Activated CD8-positive, alpha-beta memory T cell treated with anti-CD3 and anti-CD28 coated beads for 24 hours (primary cell): ENCODE results near the gene FHL2.
"Not testable (repeated sequence)": the region's sequence is repeated elsewhere in the genome, so short reads cannot be mapped to it uniquely, and the experiment has no call there.

Experiments used
- DNase-seq: peaks from one replicate; pipeline ENCODE4 v3.0.0-alpha.2; 2020

Gene FHL2, protein sequence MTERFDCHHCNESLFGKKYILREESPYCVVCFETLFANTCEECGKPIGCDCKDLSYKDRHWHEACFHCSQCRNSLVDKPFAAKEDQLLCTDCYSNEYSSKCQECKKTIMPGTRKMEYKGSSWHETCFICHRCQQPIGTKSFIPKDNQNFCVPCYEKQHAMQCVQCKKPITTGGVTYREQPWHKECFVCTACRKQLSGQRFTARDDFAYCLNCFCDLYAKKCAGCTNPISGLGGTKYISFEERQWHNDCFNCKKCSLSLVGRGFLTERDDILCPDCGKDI

DNA sequence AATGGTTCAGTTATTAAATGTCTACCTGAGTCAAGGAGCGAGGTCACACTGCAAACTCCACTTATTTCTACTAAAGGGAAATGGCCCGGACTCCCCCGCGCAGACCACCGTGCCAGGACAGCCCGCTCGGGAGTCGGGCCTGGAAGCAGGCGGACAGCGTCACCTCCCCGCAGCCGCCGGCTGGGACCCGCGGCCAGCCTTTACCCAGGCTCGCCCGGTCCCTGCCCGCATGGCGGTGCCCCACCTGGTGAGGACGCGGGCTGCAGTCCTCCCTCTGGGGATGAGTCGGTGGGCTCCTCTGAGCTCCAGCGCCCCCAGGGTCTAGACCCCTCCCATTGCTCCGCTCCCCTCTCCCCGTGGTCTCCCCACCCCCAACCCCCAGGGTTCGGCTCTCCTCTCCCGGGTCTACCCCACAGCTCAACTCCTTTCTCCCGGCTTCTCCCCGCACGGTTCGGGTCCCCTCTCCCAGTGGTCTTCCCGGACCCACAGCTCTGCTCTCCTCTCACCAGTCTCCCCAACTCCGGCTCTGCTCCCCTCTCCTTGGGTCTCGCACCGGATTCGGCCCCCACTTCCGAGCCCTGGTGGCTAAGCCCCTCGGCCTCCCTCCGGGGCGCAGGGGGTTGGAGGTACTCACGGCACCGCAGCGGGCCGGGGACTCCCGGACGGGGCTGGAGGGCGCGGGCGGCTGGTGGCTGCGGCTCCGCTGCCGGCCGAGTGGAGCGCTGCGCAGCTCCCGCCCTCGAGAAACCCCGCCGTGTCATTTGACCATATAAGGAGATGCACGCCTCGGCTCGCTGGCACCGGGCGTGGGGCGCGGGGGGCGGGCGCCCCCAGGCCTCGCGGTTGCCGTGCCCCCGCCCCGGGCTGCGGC lies at the start of gene FHL2:
Gene FHL2 (minus strand): TSS at position 716 of the 871 bp plus-strand sequence. CDS start 12,535 bp downstream, outside the sequence.
- DNase-seq = peak; percentile 88

DNA sequence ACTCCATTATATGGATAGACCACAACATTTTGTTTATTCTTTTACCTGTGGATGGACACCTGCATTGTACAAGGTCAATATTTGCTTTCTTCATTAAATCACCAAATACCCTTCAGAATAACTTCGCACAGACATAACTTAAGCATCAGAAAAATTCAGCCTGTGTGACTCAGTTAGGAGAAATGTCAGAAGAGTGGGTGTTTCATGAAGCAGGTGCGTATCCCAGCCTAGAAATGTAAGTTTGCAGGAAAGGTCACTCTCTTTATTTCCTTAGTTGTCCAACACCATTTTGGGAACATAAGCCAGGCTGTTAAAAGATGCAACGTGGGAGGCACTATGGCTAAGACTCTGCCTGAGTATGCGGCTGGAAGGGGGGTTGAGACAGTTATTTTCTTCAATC lies 48.6 kb upstream of the FHL2 start:
- DNase-seq = no peak

DNA sequence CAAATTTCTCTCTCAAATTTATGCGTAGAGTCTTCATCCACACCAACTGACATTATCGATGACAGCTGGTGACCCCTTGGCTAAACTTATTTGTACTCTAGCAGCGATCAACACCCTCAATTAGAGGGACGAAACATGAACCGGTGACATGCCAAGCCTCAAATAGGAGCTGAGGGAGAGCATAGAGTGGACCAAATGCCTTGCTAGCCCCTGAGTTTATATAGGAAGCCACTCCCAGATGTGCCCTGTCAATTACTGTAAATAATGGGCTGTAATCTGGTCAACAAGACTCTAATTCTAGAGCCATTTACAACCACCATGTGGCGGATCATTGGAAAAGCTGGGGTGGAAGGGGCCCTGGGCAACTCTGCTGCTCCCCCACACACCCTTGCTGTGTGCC lies 47.6 kb upstream of the FHL2 start:
- DNase-seq = no peak

DNA sequence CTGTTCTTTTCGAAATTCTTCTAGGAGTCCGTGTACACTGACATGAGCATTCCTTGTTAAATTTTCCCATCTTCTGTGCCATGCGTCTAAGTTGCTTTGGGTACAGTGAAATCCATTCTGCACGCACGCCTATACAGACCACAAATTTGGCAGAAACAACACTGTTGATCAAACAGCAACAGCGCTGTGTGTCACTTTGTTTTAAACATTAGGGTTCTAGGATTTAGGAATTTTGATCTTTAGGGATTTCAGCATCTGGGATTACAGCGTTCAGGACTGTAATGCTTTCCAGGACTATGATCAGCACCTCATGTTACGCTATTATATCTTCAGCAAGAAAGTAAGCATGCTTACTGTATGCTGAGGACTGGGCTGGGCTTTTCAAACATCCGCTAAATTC lies 47.1 kb upstream of the FHL2 start:
- DNase-seq = no peak

DNA sequence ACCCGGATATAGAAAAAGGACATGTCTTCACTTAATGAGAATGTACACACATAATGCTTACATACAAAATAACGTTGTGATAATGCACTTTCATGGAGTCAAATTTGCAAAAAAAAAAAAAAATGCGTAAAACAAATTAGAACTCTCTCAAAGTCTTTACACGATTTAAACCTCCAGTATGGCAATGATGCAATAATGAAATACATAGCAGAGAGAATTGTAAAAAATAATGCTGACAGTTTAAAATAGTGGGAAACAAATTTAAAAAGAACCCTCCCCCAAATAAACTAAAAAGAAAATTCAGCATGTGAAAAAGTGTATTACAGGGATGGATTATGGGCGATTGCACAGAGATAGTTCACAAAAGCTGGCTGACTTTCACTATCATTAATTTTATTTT lies 46.6 kb upstream of the FHL2 start:
- no peak for DNase-seq

DNA sequence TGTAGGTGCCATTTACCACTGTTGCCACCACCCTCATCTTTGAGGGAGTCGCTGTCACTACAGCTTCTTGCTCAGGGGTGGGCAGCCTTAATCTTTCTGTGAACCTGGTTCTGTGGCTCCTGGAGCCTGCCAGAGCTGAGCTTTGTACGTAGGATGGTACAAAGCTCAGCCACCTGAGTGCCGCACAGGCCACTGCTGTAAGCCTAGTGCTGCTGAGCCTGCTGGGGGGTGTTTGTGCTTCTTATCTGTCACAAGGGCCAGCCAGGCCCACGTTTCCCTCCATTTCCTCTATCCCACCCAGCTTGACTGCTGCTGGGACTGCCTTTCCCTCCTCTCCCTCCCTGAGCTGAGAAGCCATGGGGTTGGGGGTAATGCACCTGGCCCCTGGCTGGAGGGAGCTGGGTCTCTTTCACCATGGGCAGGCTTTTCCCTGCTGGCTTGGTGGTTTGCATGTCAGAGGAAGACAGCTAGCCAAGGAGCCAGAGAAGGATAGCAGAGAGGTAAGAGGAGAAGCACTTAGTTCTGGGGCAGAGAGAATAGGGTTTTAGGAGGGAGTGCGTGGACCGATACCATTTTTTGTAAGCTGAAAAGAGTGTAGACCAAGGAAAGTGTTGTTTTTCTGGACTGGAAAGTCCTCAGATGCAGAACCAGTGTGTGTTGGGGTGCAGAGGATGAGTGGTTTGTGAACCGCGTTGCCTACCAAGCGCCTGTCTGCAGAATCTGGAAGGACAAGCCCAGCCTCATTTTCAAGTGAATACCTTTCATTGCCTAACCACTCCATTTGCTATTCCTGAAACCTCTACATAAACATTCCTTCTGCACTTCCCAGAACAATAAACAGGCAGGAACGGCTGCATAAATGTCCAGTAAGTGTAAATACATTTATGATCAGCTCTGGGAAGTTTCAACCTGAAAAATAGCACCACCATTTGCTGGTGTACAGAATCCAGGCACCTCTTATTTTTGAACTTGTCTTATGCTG lies 45.1 kb upstream of the FHL2 start:
- DNase-seq = no peak

DNA sequence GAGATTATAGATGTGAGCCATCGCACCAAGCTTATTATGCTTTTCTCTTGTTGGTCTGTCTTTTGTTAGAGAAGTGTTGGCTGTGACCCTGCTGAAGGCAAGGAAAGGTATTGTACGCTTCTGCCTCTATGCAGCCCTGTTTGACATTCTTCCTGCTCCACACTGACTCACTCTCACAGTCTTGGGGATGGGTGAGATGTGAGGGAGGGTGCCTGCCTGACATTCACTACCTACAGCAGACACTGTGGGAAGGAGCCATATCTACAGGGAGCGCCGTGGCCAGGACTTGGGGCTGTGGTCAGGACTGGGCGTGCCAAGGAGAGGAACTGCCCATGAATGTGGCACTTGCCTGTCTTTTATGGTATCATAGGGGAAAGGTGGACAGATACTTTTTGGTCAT lies 43.9 kb upstream of the FHL2 start:
- no peak for DNase-seq

DNA sequence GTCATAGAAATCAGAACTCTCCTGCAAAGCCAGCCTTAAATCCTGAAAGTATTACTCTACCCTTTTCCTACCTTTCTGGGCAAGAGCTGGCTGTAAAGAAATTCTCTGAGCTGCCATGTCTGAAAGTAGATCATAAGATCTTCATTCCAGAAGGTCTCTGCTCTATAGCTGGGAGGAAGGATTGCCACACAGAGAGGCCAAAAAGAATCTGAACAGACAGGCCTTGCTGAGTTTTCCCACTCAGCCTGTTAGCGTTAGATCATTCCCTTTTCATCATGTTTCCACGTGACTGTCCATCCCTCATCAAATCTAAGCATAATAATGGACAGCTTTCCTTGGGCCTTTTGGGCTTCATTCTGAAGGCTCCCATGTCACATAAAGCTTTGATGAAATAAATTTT lies 43.2 kb upstream of the FHL2 start:
- no peak for DNase-seq

DNA sequence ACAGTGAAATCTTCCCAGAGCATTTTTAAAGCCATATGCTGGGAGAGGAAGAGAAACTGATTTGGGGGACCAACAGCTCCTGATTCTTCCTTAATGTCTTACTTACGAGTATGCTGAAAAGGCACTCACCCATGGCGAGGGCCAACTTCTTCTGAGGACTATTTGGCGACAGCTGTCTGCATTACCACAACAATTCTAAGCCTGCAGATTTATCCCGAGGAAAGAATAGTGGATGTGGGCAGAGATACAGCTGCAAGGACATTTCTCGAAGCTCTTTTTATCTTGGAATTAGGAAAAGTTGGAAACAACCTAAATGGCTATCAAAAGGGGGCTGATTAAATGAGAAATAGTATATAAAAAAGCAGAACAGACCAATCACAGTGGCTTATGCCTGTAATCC lies 40.3 kb upstream of the FHL2 start:
- no peak for DNase-seq

DNA sequence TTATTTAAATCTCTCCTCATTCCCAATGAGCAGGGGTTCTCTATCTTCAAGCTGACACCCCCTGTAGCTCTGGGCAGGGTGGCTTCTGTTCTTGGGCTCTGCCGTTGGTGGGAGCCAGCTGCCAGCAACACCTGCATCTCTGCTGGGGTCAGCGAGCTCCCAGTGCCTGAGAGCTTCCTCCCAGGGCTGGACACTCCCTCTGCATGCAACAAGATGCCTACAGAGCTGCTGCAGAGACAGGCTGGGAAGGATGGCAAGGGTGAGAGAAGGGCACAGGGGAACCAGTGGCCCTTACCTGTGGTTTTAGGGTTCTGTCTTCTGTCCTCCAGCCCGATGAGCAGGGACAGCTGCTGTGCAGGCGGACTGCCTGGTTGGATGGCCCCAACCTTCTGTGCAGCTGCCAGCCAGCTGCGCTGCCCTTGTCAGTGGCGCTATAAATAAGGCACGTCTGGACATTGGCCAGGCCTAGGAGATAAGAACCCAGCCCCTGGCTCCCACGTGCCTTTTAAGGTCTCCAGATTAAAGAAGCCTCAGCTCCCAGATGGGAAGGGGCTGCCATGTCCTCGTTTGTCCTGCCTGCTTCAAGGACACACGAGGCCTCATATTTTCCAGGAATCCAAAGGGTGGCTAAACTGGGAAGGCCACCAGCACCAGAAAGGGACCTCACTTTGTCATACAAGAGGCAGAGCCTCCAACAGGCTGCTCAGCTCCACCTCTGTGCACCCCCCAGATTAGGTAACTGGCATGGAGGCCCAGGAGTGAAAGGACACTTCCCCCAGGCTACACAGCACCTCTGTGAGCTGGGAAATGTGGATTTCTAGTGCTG lies 39.5 kb upstream of the FHL2 start:
- DNase-seq = no peak

DNA sequence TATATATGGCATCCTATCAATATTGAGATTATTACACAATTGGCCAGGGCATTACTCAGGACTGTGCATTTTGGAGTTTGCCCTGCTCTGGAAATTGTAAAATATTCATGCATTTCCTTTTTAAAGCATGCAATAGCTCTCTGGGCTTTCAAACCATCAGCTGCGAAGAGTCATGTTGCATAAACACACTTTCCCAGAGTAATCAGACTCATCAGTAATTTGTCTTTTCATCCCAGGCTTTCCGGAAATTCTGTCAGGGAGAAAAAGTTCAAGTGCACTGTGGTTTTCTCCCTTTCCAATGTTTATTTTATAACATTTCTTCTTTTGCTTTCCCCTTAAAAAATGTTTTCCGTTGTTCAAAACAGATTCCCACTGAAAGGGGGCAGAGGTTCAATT lies 38.9 kb upstream of the FHL2 start:
- no peak for DNase-seq

DNA sequence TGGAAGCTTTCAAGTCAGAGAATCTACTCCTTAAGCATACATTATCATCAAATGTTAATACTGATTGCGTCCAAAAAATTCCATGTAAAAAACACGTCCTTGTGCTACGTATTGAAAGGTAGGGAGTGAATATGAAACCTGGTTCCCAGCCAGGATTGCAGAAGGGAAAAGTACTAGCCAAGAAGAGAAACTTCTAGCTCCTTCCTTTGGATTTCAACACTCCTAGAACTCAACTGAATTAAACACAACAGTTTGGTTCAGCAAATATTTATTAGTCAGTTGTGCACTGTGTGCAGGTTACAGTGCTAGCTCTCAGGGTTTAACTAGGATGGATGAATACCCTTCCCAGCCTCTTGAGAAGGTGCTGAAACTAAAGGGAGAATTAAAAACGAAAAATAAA lies 33.9 kb upstream of the FHL2 start:
- DNase-seq = no peak

DNA sequence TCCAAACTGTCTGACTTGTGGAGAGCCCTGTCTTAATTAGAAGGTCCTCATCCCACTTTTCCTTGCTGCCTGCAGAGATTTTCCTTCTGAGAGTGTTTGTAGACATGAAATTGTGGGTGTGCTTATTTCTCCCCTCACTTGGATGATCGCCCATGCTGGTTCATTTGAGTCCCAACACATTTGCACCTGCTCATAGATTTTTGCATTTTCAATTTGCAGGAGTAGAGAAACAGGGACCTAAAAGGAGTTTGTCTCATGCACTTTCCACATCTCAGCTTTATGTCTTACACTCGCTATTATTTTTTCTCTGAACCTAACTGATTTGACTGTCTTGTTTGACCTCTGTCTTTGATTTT lies 33.2 kb upstream of the FHL2 start:
- no peak for DNase-seq

DNA sequence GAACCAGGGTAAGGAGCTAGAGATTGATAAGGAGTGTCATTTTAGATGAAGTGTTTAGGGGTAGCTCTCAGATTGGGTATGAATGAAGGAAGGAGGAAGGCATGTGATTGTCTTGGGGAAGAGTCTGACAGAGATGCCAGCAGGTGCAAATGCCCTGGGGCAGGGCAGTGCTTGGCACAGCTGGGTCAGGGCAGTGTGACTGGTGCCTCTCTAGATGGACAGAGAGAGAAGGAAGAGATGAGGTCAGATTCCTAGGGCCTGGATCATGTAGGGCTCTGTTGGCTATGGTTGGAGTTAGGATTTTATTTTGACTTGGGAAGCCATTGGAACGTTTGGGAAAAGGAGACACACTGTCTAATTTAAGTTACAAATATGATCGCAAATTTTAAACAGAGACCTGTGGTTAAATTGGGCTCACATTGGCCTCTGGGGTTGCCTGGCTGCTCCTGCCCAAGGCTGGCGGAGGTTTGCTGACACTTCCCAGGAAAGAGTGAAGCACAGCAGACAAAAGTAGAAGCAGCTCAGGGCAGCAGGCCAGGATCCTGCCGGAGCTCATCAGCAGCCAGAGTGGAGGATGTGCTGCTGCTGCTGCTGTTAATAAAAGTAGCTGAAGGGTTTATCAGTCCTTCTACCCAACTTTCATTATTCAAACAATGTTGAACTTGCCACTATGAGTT lies 32.7 kb upstream of the FHL2 start:
- no peak for DNase-seq

DNA sequence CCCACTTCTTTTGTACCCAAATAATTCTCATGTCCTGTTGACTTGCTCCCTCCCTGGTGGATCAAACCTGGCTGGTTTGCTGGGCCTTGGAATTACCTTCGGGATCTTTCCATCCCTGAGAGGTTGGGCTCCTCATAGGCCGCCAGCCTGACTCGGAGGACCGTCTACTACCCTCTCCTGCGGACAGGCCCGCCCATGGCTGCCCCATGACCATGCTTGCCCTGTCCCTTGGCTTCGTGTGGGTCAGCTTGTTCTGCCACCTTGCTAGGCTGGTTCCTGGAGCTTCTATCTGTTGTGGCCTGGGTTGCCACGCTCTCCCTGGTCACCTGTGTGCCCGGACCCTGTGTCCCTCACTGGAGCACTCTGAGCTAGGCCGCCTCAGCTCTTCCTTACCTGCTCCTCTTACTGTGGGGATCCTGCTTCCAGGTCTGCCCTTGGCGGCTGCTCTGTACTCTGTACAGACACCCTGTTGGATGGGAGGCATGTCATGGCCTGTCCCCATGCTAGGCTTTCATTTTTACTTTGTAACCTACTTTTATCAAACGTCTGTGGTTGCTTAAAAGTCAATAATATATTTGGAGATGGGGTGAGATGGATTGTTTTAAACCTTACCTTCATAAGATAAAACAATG lies 29.7 kb upstream of the FHL2 start:
- DNase-seq = no peak

DNA sequence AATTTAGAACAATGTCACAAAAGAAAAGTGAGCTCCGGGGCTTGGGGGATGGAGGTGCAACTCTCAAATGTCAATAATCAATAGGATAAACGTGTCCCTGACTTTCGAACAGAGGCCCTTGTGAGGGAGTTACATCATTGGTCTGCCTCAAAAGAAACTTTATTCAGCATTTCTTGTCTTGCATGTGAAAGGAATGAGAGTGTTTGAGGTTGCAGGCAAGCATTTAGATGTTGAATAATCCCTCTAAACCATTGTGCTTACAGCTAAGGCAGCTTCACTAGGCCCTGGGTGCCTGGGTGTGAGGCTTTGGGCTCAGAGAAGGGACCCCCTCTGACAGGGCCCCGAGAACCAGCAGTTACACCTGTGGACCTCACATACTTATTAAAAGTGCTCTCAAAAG lies 28.6 kb upstream of the FHL2 start:
- no peak for DNase-seq

DNA sequence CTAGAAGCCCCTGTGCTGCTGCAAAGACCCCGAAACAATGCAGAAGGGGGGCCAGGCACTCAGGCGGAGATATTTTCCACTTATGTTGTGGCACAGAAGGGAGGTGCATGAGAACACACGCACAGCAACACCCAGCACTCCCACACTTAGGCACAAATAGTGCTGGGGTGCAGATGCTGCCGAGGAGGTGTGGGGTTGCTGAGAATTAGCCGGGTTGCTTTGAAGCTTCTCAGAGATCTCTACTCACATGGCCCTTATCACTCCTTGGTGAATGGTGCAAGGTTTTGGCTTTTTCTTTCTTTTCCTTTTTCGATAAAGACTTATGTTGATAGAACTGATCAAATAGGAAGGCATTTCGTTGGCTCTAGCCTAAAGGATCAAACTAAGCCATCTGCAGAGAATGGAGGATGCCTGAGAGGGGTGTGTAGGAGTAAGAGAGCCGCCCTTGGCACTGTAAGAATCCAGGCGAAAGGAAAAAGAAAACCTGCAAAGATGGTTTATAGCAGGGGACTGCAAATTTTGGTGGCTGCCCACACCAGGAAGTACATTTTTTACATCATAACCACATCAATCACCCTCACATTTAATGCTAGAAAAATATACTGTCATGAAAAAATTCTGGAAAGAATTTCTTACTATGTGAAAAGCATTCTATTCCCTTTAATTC lies 27.9 kb upstream of the FHL2 start:
- no peak for DNase-seq

DNA sequence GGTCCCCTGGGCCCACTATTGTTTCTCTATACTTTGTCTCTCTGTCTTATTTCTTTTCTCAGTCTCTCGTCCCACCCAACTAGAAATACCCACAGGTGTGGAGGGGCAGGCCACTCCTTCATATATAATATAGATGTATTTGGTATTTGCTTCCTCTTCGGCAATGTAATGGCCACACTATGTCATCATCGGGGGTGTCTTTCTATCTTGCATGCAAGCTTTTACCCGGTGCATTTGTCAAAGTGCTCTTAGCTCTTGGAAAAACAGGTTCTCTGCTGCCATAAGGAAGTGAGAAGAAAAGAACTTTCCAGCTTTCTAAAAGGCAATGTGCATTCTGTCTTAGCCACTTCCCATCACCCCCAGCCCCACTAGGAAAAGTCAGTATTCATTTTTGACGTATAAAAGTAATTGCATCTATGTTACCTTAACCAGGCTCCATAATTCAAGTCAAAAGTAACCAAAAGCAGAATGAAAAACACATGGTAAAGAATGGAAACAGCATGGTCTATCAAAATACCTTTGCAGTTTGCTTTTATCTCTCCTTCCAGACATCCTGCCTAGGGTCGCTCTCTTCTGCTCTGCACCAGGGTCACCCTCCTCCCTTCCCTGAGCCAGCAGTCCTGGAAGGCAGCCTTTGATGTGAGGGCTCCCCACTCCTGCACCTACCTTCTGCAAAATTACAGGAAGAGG lies 27.2 kb upstream of the FHL2 start:
- DNase-seq = no peak

DNA sequence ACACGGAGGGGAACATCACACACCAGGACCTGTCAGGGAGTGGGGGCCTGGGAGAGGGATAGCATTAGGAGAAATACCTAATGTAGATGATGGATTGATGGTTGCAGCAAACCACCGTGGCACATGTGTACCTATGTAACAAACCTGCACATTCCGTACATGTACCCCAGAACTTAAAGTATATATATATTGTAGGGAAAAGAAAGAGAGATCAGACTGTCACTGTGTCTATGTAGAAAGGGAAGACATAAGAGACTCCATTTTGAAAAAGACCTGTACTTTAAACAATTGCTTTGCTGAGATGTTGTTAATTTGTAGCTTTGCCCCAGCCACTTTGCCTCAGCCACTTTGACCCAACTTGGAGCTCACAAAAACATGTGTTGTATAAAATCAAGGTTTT lies 26.0 kb upstream of the FHL2 start:
- DNase-seq = not testable (repeated sequence)

DNA sequence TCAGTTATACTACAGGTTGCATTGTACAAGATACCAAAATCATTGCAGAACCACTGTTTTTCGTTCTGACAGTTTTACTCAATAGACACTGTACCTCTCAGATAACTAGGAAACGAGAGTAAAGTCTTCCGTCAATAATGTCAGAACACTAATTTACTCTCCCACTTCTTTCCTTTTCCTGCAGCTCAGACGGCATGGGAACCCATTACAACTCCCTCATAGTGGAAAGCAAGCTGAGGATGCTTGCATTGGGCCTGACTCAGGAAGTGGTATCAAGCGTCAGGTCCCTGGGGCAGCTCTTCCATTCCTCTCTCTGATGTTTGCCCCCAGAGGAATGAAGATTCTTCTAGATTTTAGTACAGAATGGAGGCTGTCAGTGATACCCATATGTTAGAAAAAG lies 23.9 kb upstream of the FHL2 start:
- no peak for DNase-seq
